Stimulated activated CD4-positive, alpha-beta T cell treated with anti-CD3 and anti-CD28 coated beads, Interleukin-1b, Interleukin-23, amount 100 ng/mL, for 4 hours (primary cell): ENCODE data around the gene TMEM271.

Experiments
- DNase-seq, 2 donors: peaks; one replicate each; pipeline ENCODE4 v3.0.0-alpha.2; 2020; ENCODE audit warnings: low read depth in 2 of 2

Gene TMEM271

DNA sequence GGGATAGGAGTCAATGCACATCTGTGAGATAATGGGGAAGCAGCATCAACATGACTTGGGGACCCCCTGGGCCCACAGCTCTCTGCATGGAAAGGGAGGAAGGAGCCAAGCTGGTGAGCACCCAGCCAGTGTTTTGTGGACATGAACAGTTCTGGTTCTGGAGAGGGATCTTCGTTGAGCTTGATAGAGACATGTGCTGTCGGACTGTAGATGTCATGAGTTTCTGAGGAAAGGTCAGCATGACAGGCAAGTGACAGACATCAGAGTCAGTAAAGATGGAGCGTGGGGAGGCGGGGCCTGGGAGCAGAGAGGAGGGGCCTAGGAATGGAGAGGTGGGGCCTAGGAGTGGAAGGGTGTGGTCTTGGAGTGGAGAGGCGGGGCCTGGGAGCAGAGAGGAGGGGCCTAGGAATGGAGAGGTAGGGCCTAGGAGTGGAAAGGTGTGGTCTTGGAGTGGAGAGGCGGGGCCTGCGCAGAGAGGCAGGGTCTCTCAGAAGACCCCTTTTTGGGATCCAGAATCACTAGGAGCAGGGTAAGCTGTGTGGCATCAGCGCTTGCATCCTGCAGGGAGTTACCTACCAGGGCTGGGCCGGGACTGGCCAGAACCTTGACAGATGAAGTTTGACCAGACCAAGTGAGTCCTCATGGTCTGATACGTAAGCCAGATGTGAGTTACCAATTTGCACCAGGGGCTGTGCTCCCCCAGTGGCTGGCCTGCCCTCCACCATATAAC is 43.3 kb downstream of the TMEM271 start:
- DNase-seq: no peak

- DNase-seq: no peak
Observed at GRCh38 chr4:531721-532565, 44.2 kb downstream of the TMEM271 start.

DNA sequence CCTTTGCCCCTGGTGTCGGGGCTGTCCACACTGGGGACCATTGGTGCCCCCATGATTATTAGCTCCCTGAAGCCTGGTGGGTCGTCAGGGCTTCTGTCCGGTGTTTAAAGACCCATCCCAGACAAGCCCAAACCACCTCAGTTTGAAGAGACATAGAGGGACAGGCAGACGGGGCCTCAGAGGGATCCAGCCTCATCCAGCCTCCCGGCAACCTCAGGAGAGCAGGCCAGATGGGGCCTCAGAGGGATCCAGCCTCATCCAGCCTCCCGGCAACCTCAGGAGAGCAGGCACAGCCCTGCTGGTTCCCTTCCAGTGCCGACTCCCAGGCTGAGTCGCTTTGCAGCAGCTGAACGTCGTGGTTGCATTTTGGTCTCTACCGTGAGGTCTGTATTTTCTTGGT is 45.0 kb downstream of the TMEM271 start:
- no peak for DNase-seq

DNA sequence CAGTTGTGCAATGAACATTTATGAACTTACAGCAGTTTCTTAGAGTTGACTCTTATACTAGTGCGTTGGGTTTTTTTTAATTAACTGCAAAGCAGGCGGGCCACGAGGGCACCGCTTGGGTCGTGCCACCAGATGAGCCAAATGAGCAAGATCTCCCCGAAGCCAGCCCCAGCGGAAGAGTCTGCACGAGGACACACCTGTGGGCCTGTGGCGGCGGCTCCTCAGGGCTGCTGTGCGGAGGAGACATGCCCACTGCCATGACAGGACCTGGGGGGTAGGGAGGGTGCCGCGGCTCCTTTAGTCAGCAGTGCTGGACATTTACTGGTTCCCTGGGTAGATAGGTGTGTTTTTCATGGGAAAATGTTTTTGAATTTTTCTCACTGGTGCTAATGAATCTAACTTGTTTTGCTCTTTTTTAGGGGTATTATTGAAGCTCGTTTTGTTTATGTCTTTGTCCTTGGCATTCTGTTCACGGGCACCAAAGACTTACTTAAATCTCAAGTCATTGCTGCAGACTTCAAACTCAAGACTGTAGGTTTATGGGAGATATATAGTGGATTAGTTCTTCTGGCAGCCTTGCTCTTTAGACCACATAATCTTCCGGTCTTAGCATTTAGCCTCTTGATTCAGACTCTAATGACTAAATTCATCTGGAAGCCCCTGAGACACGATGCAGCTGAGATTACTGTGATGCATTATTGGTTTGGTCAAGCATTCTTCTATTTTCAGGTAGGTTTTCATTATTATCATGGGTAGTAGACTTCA is 45.9 kb downstream of the TMEM271 start:
- no peak for DNase-seq

GRCh38 chr4:529563-529962 is 46.5 kb downstream of the TMEM271 start:
- DNase-seq: no peak

DNA sequence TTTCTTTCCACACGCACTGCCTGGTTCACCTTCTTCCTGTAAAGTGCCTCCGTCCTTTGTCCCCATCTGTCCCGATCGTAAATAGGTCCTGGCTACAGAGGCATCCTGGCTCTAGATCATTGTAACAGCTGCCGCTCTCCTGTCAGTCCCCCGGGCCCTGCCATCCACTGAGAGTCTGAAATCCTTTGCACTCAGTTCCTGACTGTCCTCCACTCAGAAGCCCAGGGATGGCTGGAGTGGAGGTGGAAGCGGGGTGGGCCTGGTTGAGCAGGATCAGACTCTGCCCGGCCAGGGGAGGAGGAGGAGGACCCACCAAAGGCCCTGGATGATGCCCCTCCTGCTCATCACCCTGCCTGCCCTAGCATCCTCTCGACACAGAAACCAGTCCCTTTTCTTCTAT is 47.3 kb downstream of the TMEM271 start:
- no peak for DNase-seq

- DNase-seq: no peak
Observed at GRCh38 chr4:528296-528695, 47.8 kb downstream of the TMEM271 start.

DNA sequence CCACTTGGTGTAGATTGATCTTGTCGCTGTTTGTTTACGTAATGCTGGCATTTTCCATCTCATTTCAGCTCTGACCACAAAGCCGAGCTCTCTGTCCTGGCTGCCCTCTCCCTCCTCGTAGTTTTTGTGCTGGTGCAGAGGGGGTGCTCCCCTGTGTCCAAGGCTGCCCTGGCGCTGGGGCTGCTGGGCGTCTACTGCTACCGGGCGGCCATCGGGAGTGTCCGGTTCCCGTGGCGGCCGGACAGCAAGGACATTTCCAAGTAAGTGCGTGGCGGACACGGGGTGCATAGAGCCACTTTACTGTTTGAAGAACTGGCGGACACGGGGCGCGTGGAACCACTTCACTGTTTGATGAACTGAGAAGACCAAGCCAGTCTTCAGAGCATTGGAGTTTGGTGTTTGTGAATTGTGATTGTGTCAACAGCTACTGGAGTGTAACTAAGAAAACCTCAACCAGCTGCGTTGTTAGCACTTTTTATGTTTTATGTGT is 49.1 kb downstream of the TMEM271 start:
- no peak for DNase-seq

- DNase-seq: no peak
Observed at GRCh38 chr4:526189-526909, 49.7 kb downstream of the TMEM271 start.

GRCh38 chr4:525660-526059 is 50.4 kb downstream of the TMEM271 start:
- DNase-seq: no peak

DNA sequence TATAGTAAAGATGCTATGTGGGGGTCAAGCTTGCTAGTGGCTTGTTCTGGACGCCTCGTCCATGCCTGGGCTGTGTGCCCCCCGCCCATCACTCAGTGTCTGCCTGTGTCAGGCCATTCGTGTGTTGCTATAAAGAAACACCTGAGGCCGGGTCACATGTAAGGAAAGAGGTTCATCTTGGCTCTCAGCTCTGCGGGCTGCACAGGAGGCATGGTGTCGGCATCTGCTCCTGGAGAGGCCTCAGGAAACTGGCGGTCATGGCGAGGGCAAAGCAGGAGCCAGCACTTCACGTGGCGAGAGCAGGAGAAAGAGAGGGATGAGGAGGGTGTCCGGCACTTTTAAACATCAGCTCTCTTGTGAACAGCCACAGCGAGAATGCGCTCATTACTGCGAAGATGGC is 51.9 kb downstream of the TMEM271 start:
- no peak for DNase-seq
